HG02588 (cell line): ENCODE data around the gene HS3ST3A1.
"Not testable (repeated sequence)": the region's sequence is repeated elsewhere in the genome, so short reads cannot be mapped to it uniquely, and the experiment has no call there.

ENCODE experiments used
- ATAC-seq: cut with Tn5 transposase; IDR thresholded peaks from one replicate; pipeline ENCODE4 v1.9.1; 2021; ENCODE audit warnings: mild to moderate bottlenecking, moderate library complexity; ENCODE audit not compliant: unreplicated experiment

The HS3ST3A1 gene

DNA sequence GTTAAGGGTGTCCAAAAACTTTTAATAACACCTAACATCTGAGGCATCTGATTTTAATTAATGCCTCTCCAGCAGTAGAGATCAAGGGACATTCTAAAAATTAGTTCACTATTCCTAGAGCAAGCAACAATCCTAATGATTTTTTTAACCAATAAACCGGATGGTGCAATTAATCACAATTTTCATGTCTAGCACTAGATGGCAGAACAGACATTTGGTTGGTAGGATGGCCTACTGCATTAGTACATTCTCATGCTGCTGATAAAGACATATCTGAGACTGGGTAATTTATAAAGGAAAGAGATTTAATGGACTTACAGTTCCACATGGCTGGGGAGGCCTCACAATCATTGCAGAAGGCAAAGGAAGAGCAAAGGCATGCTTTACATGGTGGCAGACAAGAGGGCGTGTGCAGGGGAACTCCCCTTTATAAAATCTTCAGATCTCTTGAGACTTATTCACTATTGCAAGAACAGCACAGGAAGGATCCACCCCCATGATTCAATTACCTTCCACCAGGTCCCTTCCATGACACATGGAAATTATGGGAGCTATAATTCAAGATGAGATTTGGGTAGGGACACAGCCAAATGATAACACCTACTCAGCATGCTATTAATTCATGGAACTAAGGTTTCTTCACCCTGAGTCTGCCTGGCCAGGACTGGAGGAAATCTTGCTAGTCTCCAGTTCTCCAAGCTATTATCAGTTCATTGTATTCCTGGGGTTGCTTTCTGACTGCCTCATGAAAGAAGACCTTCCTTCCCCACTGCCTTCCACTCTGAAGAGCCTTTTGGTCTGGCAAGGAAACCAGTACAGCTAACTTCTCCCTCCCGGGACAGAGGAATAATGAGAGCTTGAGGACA, 24.8 kb downstream of the HS3ST3A1 start:
- ATAC-seq = no peak

DNA sequence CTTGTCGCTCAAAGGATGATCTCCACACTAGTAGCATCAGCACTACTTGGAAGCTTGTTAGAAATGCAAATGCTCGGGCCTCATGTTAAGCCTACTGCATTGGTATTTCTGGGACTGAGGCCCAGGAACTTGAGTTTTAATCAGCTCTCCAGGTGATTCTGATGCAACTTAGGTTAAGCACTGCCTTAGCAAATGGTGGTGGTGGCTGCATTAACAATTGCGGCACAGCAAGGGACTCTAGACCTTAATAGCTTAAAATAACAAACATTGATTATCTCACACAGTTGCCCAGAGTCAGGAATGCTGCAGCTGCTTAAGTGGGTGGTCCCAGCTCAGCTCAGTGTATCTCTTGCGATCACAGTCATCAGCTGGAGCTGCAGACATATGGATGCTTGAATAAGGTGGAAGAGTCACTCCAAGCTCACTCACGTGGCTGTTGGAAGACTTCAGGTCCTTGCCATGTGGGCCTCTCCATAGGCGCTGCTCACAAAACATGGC, 25.8 kb downstream of the HS3ST3A1 start:
- no peak for ATAC-seq

DNA sequence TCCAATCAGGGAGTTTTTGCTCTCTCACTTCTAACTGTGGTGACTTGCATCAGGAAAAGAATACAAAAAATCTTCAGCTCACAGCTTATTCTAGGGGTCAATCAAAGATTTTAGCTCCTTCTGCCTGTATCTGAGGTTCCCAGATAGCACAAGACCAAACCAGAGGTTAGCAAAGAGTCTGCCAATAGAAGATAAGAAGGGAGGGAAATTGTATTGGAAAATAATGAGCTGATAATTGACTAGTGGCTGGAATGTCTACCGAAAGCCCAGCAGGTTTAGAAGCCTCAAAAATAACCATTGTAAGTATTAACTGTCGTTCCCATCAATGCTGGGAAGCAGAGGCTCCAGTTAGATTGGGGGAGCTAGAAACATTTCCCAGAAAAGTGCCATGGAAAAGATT, 26.3 kb downstream of the HS3ST3A1 start:
- ATAC-seq = no peak

DNA sequence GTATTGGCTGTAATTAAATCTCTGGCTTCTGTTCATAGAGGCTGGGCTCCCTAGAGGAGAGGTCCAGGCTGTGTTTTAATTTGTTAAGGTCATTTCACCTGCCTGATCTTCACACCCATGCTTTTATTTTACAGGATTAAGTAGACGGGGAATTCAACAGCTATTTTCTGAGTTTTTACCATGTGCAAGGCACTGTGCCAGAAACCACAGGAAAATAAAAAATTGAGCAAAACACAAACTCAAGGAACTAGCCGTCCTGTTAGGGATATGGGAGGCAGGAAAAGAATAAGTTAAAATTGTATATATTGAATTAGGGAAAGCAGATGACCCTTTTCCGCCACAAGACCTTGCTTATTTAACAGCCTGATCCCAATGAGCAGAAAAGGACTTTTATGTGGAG, 29.1 kb downstream of the HS3ST3A1 start:
- ATAC-seq = no peak

DNA sequence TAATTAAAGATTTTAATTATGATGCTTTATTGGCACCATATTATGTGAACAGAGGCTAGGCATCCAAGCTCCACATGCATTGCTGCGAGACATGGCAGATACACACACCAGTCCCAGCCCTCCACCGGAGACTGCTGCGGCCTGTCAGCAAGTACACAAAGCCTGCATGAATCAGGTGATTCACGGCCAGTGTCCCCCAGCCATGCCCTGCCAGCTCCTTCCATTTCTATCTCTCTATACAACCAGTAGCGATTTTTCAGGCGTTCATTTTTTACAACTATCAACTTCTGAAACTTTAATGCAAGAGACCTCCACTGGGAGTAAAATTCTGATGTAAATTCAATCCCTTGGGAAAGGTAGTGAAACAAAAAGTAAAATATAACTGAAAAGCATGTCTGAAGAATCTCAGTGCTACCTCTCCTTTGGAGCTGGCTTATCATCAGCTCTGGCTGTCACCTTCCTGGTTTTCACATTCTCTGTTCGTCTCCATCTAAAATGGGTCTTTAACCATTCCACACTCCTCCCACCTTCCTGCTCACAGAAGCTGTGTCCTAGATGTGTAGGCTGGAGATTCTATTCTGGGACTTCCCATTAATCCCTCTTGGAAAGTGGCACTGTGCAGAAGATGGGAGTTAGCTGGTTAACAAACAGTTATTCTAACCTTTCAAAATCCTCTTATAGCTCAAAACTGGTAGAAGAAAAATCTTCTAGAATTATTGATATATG, 32.2 kb downstream of the HS3ST3A1 start:
- ATAC-seq = no peak

DNA sequence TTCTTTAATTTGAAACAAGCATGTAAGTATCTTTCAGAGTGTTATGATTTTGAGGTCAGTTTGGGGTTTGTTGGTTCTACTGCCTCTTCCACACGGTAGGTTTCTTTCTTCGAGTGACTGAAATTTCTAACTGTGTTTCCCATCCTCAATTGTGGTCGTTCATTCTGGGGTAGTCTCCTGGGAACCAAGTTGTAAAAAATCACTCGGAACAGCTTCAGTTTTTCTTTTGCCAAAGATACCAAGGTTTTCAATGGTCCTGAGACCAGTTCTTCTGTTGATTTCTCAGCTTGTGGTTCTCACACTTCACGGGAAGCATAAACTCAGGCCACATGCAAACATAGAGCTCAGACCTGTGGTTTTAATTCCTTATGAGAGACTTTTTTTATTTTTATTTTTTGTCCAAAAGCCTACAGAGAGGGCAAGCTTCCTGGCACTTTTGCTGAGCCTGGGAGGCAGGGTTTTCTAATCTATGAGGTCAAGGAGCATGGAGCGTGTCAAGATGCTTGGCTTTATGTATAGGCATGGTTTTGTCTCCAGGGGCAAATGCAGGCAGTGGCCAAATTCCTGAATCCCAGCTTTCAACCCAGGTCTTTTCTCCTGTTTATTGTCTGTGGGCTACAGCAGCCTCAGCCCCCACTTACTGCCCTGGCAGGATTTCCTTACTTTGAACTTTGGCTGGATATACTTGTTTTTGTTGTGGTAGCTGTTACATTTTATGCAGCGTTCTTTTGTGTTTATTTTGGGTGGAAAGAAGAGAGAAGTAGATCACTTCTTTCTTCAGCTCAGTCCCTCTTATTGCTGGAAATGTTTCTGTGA, 32.9 kb downstream of the HS3ST3A1 start:
- no peak for ATAC-seq

DNA sequence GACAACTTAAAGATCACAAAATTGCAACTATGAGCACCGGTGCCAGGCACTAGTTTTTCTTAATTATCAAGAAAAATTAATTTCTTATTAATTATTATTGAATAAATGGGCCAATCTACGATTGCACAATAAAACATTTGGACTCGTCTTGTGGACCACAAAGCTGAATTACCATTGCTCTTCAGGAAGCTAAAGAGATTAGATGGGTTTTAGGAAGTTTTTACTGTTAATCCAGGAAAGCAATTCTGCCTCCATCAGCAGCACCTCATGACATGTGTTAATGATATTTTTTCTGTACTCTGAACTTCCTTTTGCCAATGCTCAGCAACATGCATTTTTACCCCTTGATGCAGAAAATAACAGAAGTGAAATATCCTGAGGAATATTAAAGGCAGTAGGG, 37.9 kb downstream of the HS3ST3A1 start:
- no peak for ATAC-seq

DNA sequence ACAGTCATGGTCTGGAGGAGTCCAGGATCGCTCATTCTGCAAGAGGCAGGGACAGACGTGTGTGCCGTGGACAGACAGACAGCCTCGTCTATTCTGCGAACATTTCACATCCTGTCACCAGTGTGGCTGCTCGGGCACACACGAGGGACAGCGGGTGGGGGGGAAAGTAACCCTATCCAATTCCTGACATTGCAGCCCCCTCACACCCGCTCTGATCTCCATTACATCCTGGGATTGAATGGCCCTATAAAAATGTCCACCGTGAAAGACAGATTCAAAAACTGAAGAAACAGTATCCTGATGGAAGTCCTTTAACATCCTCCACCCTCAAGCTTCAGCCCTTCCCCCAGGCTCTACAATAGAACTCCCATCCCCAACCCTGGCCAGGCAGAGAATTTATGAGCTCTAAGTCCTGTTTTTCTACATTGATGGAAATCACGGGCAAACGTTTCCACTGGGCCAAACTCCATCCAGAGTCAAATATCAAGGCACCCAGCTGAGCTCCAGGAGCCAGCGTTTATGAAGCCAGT, 39.4 kb downstream of the HS3ST3A1 start:
- ATAC-seq = no peak

DNA sequence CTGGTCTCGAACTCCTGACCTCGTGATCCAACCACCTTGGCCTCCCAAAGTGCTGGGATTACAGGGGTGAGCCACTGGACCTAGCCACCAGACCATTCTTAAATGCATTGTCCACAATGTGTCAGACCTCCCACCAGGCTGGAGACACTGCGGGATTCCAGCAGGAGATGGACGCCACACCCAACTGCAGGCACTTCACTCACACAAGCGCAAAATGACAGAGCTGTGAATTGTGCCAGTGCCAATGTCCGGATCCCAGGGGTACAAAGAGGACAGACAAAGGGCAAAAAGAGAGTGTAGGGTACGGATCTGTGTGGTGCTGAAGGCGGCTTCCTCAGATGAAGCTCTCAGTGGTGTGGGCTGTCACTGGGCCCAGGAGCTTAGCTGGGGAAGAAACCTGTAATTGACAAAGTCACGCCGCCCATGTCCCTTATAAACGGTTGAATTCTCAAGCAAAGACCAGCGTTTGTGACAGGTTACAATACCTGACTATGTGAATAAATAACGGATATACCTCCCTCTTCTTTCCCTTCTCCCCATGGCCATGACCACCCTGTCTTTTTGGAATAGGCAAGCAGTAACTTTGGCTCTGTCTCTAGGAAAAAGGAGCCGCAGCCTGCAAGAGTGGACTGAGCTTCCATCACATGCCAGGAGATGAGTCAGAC, 40.0 kb downstream of the HS3ST3A1 start:
- no peak for ATAC-seq

DNA sequence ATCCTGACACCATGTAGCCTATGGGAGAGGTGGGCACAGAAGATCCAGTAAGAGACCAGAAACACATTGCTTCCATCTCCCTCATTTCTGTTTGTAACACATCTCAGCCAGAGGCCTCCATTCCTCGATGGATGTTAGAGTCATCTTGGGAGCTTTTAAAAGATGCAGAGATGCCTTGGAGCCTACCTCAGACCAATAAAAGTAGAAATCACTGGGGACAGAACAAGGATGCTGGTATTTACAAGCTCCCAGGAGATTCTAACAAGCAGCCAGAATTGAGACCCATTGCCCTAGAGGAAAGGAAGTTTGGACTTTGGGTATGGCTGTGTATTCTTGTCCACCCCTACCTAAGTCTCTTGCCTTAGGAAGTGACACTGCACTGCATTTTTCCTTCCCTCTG, 40.8 kb downstream of the HS3ST3A1 start:
- ATAC-seq = no peak

DNA sequence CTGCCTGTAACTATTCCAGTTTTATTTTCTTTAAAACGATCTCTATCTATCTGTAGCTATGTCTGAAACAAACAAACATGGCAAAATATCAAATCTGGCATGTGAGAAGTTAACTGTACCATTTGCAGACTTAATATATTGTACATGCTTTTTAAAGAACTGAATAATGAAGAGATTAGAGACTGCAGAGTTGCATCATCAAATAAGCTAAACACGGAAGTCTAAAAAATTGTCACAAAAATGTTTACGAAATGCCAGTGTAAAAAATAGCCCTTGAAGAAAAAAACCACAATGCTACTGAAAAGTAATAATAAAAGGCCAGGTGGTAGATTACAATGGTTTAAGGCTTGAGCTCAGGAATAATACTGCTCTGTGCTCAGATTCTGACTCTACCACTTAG, 43.1 kb downstream of the HS3ST3A1 start:
- no peak for ATAC-seq

DNA sequence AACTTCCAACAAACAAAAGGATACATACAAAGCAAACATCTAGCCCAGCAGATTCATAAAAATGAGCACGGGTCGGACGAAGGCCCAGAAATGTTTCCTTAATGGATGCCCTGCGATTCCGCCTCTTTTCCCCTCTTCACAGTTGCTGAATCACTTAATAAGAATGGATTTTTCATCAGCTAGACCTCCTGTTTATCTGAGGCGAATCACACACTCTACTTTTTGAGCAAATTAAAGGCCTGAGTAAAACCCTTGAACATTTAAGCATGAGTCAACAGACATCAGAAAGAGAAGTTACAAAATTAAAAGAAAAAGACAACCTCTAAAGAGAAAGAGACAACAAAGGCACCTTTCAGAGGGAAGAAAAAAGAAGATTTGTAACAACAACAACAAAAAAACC, 44.7 kb downstream of the HS3ST3A1 start:
- no peak for ATAC-seq

DNA sequence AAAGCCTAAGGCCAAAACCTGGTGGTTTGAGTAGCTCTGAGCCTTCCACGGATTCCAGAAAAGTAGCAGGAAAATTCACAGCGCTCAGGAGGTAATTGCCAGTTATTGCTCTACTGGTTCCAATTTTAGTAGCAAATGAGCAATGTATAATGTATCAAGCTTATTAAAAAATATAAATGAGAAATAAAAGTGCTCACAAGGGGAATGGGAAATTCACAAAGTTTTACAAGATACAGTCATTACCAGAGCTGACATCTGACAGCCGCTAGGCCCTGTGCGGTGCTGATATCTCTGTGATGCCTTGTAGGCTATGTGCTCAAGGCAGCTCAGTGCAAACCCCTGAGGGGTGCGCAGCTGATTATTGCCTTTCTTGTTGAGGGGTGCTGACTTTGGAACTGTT, 47.5 kb downstream of the HS3ST3A1 start:
- no peak for ATAC-seq

DNA sequence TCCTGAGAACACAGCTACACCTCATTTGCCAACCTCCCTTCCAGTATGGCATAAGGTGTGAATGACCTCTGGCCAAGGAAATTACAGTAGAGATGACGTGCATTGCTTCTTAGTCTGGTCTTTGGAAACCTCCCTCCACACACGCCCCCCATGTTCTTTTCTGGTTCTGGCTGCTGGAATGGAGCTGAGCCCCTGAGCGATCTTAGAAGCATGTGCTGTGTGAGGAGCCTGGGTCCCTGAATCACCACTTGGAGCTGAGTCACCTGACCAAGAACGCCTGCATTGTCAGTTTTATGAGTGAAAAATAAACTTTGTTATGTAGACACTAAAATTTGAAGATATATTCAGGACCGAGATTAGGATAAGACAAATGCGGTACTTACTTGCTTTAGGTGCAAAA, 51.4 kb downstream of the HS3ST3A1 start:
- ATAC-seq = no peak

DNA sequence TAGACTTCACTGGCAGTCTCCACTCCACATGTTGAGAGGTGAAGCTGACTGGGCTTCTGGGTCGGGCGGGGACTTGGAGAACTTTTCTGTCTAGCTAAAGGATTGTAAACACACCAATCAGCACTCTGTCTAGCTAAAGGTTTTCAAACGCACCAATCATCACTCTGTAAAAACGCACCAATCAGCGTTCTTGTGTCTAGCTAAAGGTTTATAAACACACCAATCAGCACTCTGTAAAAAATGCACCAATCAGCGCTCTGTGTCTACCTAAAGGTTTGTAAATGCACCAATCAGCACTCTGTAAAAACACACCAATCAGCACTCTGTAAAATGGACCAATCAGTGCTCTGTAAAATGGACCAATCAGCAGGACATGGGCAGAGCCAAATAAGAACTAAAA, 53.2 kb downstream of the HS3ST3A1 start:
- not testable (repeated sequence) for ATAC-seq

DNA sequence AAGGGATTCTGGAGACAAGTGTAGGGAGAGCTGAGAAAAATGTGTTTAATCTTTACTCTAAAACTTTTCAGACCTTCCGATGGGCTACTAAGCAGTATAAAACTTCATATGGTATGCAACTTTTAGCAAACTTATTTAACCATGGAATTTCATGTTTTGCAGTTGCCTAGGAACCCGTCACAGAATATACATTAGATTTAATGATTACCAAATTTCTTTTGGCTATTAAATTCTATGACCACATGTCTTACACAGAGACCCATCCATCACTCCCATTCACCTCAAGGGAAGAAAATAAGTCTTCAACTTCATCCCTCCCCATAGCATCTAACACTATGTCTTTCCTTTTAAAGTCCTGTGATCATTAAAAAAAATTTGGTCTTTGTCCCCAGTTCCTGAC, 54.9 kb downstream of the HS3ST3A1 start:
- no peak for ATAC-seq

DNA sequence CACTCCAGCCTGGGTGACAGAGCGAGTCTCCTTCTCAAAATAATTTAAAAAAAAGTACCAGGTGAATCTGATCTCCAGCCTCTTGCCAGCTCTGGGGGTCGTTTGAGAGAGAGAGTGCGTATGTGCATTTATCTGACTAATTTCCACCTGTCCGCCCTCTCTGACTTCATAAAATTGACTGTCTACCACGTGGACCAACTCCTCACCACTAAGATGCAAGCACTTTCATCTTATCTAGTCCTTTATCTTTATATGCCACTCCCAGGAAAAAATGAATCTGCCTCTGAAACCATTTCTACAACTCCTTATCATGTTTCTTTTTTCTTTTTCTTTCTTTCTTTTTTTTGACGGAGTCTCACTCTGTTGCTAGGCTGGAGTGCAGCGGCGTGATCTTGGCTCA, 55.8 kb downstream of the HS3ST3A1 start:
- no peak for ATAC-seq

DNA sequence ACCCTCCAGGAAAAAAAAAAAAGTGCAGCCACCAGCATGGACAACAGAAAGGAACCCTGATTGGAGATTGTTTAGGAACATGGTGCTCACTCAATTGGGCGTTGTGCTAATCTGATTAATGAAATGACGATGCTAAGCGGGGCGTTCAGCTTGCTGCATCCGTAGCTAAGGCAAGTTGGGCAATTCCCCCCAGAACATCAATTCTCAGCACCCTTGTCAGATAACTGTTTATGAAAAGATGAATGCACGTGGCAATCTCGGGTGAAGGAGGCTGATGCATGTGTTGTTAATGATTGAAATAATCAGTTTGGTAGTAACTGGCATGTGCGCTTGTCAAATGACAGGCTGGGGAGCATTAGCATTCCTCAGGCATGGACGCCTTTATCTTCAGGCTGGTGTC, 57.0 kb downstream of the HS3ST3A1 start:
- no peak for ATAC-seq

DNA sequence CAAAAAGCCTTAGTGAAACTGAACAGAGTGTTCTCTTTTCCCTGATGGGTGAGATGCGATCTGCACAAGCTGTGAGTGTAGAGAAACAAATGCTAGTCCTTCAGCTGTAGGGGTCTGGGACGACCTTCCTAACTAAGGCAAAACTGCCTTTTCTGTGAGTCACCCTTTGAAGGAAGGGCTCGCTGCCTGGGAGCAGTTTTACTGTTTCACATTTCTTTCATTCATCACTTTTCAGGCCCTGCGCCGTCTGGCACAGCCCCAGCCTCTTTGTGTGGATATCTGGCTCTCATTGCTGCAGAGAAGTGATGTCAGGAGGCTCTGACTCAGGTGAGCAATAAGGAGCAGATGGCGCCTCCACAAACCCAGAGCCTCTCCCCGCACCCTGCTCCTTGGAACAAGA, 57.4 kb downstream of the HS3ST3A1 start:
- ATAC-seq = no peak

DNA sequence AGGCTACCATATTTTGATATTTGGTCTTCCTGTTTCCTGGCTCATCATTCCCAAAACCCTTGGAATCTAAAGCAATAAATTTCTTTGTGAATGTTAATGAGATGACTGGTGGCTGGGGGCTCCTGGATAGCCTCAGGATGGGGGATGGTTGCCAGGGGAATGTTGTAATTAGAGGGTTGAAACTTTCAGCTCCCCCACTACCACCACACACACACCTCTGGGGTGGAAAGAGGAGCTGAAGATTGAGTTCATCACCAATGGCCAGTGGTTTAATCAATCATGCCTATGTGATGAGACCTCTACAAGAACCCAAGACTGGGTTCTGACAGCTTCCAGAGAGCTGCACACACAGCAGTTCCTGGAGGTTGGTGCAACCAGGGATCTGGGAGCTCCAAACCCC, 59.1 kb downstream of the HS3ST3A1 start:
- no peak for ATAC-seq
